Hematopoietic multipotent progenitor cell treated with erythropoietin and hydrocortisone succinate and interleukin-3 and kit ligand, for 8 days (in vitro differentiated cells): ENCODE results near the gene SLC9A7.
A peak's percentile ranks its signal among the peaks of the same experiment; 100 is the strongest.

Source experiments
- DNase-seq: peaks from one replicate; pipeline ENCODE4 v3.0.0-alpha.2; 2015

SLC9A7 gene

GRCh38 chrX:46571423-46572339 lies 187.2 kb downstream of the SLC9A7 start:
- DNase-seq = peak; percentile 17

GRCh38 chrX:46569621-46570020 lies 189.3 kb downstream of the SLC9A7 start:
- no peak for DNase-seq

DNA sequence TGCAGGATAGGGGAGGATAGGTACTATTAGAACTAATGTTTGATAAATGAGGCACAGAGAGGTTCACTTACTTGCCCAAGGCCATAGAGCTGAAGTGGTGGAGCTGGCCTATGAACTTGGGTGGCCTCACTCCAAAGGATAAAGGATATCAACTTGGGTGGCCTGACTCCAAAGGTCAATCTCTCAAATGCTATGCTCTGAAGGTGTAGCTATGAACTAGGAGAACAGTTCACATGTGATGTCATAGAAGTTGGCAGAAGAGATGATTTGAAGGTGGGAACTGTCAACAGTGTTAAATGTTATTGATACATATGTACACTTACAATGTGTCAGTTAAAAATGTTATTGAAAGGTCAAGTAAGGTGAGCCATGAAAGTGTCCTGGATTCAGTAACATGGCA lies 191.5 kb downstream of the SLC9A7 start:
- no peak for DNase-seq

DNA sequence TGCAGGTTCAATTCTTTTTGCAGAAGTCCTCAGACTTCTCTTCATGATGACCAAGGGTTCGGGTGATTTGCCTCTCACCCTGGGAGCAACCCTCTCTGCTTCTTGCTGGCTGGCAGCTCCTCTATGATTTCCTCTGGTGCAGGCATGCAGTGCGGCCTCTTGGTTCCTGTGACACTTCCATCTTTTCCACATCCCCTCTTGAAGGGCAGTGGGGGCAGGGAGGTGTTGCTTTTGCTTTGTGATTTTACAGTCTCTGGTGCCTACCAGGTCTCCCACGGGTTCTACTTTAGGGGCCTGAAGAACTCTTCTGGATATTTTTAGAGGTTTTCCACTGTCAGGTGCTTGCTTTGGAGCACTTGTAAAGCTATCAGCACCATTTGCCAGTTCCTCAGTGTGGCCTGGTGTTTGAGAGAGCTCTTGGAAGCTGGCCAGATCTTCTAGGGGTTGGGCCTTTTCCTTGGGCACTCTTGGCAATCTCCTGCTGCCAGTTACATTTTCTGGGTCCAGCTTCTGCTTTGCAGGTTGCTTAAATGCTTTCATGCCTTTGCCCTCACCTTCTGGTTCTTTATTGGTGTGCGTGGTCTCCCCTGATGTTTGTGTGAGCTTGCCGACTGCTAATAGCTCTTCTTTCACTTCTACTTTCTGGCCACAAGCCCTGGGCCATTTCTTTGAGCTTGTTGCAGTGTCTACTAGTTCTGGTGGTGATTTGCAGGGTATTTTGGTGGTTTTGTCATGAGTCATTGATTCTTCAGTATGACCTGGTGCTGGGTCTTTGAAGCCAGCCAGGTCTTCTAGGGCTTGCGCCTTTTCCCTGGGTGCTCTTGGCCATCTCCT lies 196.9 kb downstream of the SLC9A7 start:
- DNase-seq = peak; percentile 82

- no peak for DNase-seq
These were observed 199.9 kb downstream of the SLC9A7 start for GRCh38 chrX:46559062-46559461.

GRCh38 chrX:46554942-46555341 lies 204.0 kb downstream of the SLC9A7 start:
- DNase-seq = peak; percentile 25

- DNase-seq = no peak
These were observed 205.0 kb downstream of the SLC9A7 start for GRCh38 chrX:46553935-46554334.

- DNase-seq = no peak
These were observed 207.3 kb downstream of the SLC9A7 start for GRCh38 chrX:46551494-46552128.

GRCh38 chrX:46549914-46550313 lies 209.0 kb downstream of the SLC9A7 start:
- DNase-seq = no peak
